ENCODE data around the gene IRGQ.
"Not testable (repeated sequence)": the region's sequence is repeated elsewhere in the genome, so short reads cannot be mapped to it uniquely, and the experiment has no call there.

IRGQ gene

GRCh38 chr19:43606569-43607229 is 10.8 kb upstream of the IRGQ start:
- TF ChIP-seq CTCF (conservative IDR thresholded peaks at IDR 0.05; ENCODE audit: low read length) = no peak
- DNase-seq (ENCODE audit: low read depth) = no peak
- no peak overlapping the region for H3K4me3 ChIP-seq (ENCODE audit: low read length)

GRCh38 chr19:43605875-43606568 is 10.1 kb upstream of the IRGQ start:
- no peak for TF ChIP-seq CTCF (conservative IDR thresholded peaks at IDR 0.05; ENCODE audit: low read length)
- no peak overlapping the region for H3K4me3 ChIP-seq (ENCODE audit: low read length)
- no peak for DNase-seq (ENCODE audit: low read depth)

GRCh38 chr19:43600326-43600725 is 4.4 kb upstream of the IRGQ start:
- not testable (repeated sequence) for H3K4me3 ChIP-seq (ENCODE audit: low read length); DNase-seq (ENCODE audit: low read depth)

GRCh38 chr19:43599635-43600295 is 3.8 kb upstream of the IRGQ start:
- no peak for DNase-seq (ENCODE audit: low read depth)
- TF ChIP-seq CTCF (conservative IDR thresholded peaks at IDR 0.05; ENCODE audit: low read length) = no peak

GRCh38 chr19:43598445-43599240 is 2.7 kb upstream of the IRGQ start:
- TF ChIP-seq CTCF (conservative IDR thresholded peaks at IDR 0.05; ENCODE audit: low read length) = no peak
- H3K4me3 ChIP-seq (ENCODE audit: low read length) = no peak overlapping the region
- DNase-seq (ENCODE audit: low read depth) = no peak

More at GRCh38 chr19:43599635-43600295, 3.8 kb upstream of the IRGQ start:
- no peak overlapping the region for H3K4me3 ChIP-seq (ENCODE audit: low read length)

GRCh38 chr19:43597876-43598275 is 1.9 kb upstream of the IRGQ start:
- peak overlapping the region; percentile 92 for H3K4me3 ChIP-seq (ENCODE audit: low read length)
- no peak for DNase-seq (ENCODE audit: low read depth)
- no peak for TF ChIP-seq CTCF (conservative IDR thresholded peaks at IDR 0.05; ENCODE audit: low read length)

GRCh38 chr19:43596842-43597461 is 1.0 kb upstream of the IRGQ start:
- no peak for DNase-seq (ENCODE audit: low read depth)
- H3K4me3 ChIP-seq (ENCODE audit: low read length) = peak overlapping the region; percentile 92
- no peak for TF ChIP-seq CTCF (conservative IDR thresholded peaks at IDR 0.05; ENCODE audit: low read length)

Measured in AG10803 (cell line).